ENCODE measurements around the gene TRIP12. TPM values are rescaled to one million over a fixed set of nuclear protein-coding genes. Genes with fewer than 3 reads are reported as not detected.
"Not testable (repeated sequence)": the region's sequence is repeated elsewhere in the genome, so short reads cannot be mapped to it uniquely, and the experiment has no call there.

The TRIP12 gene
- total RNA-seq, 2 donors from 2014 or later: 166 to 200 TPM

GRCh38 chr2:229798446-229799155 is 123.2 kb downstream of the TRIP12 start:
- no peak for DNase-seq
- peak in 1 of 2 donors; percentile 42 for ATAC-seq
- intact Hi-C loops (cut with DNase I): loop anchor here in 1 of 2 donors (10.0 kb wide), 1 partner anchor 126 kb away; the partner anchor contains the start of genes FBXO36 and TRIP12

- no peak for ATAC-seq
- no peak for DNase-seq
- intact Hi-C loops (cut with DNase I): loop anchor here in 1 of 2 donors (10.0 kb wide), 1 partner anchor 130 kb away; the partner anchor contains the start of genes FBXO36 and TRIP12
Measured at GRCh38 chr2:229795058-229795457, 126.8 kb downstream of the TRIP12 start.

GRCh38 chr2:229794636-229795035 is 127.2 kb downstream of the TRIP12 start:
- intact Hi-C loops (cut with DNase I): loop anchor here in 1 of 2 donors (10.0 kb wide), 1 partner anchor 130 kb away; the partner anchor contains the start of genes FBXO36 and TRIP12
- DNase-seq: no peak
- ATAC-seq: no peak

GRCh38 chr2:229786289-229786688 is 135.5 kb downstream of the TRIP12 start:
- ATAC-seq; DNase-seq; intact Hi-C loops (cut with DNase I): not testable (repeated sequence)

GRCh38 chr2:229784791-229785190 is 137.0 kb downstream of the TRIP12 start:
- intact Hi-C loops (cut with DNase I): no loop called here
- ATAC-seq: no peak

GRCh38 chr2:229783108-229783721 is 138.6 kb downstream of the TRIP12 start:
- intact Hi-C loops (cut with DNase I): no loop called here
- ATAC-seq (no peak), DNase-seq (no peak)

More at GRCh38 chr2:229784791-229785190, 137.0 kb downstream of the TRIP12 start:
- no peak for DNase-seq

GRCh38 chr2:229780856-229781773 is 140.7 kb downstream of the TRIP12 start:
- intact Hi-C loops (cut with DNase I): no loop called here
- DNase-seq (no peak), ATAC-seq (peak; percentile 79 to 82)

- DNase-seq (no peak), ATAC-seq (no peak)
- intact Hi-C loops (cut with DNase I): no loop called here
Measured at GRCh38 chr2:229779650-229780049, 142.2 kb downstream of the TRIP12 start.

GRCh38 chr2:229777716-229778115 is 144.1 kb downstream of the TRIP12 start:
- DNase-seq (no peak), ATAC-seq (no peak)
- intact Hi-C loops (cut with DNase I): no loop called here

- intact Hi-C loops (cut with DNase I): no loop called here
- ATAC-seq: no peak
- no peak for DNase-seq
Measured at GRCh38 chr2:229775614-229776313, 146.0 kb downstream of the TRIP12 start.

GRCh38 chr2:229774237-229774636 is 147.6 kb downstream of the TRIP12 start:
- intact Hi-C loops (cut with DNase I): no loop called here

GRCh38 chr2:229768235-229768634 is 153.6 kb downstream of the TRIP12 start:
- ATAC-seq: no peak
- no peak for DNase-seq
- intact Hi-C loops (cut with DNase I): no loop called here

More at GRCh38 chr2:229774237-229774636, 147.6 kb downstream of the TRIP12 start:
- ATAC-seq (no peak), DNase-seq (no peak)

- intact Hi-C loops (cut with DNase I): no loop called here
- DNase-seq (no peak), ATAC-seq (no peak)
Measured at GRCh38 chr2:229765721-229766120, 156.1 kb downstream of the TRIP12 start.

GRCh38 chr2:229761663-229762062 is 160.1 kb downstream of the TRIP12 start:
- intact Hi-C loops (cut with DNase I): no loop called here
- ATAC-seq: no peak
- no peak for DNase-seq

GRCh38 chr2:229757462-229757861 is 164.3 kb downstream of the TRIP12 start:
- intact Hi-C loops (cut with DNase I); ATAC-seq; DNase-seq: not testable (repeated sequence)

- intact Hi-C loops (cut with DNase I): no loop called here
- DNase-seq: no peak
- ATAC-seq: no peak
Measured at GRCh38 chr2:229752970-229753729, 168.7 kb downstream of the TRIP12 start.

- ATAC-seq (no peak), DNase-seq (no peak)
- intact Hi-C loops (cut with DNase I): no loop called here
Measured at GRCh38 chr2:229749779-229750178, 172.0 kb downstream of the TRIP12 start.

- intact Hi-C loops (cut with DNase I): no loop called here
- no peak for ATAC-seq
- DNase-seq: no peak
Measured at GRCh38 chr2:229748950-229749349, 172.9 kb downstream of the TRIP12 start.

Data from left cardiac atrium (tissue), 4 donors.